ENCODE measurements around the gene STIM1.

STIM1 gene

DNA sequence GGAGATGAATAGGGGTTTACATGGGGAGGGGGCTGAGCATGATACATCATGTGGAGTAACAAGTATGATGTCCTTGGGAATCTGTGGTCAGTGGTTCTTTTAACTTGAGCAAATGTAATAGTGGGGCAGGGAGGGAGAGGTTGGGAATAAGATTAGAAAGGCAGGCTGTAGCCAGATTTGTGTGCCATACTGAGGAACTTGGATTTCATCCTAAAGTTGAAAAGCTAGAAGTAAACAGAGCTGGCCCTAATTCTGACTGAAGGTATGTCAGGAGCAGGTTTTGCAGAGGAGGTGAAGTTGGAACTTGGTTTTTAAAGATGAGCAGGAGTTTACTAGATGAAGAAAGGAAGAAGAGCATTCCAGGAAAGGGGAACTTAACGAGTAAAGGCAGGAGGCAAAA, 130.8 kb downstream of the STIM1 start:
- DNase-seq (ENCODE audit: low read depth in 1 of 2, low spot score in 1 of 2), result no peak
- no peak for TF ChIP-seq GABPA (IDR thresholded peaks at IDR 0.05; ENCODE audit: low read depth)
- TF ChIP-seq, protein P1, sequence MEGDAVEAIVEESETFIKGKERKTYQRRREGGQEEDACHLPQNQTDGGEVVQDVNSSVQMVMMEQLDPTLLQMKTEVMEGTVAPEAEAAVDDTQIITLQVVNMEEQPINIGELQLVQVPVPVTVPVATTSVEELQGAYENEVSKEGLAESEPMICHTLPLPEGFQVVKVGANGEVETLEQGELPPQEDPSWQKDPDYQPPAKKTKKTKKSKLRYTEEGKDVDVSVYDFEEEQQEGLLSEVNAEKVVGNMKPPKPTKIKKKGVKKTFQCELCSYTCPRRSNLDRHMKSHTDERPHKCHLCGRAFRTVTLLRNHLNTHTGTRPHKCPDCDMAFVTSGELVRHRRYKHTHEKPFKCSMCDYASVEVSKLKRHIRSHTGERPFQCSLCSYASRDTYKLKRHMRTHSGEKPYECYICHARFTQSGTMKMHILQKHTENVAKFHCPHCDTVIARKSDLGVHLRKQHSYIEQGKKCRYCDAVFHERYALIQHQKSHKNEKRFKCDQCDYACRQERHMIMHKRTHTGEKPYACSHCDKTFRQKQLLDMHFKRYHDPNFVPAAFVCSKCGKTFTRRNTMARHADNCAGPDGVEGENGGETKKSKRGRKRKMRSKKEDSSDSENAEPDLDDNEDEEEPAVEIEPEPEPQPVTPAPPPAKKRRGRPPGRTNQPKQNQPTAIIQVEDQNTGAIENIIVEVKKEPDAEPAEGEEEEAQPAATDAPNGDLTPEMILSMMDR (IDR thresholded peaks at IDR 0.05; ENCODE audit: insufficient read depth, low read length), result no peak
- TF ChIP-seq, protein P2, sequence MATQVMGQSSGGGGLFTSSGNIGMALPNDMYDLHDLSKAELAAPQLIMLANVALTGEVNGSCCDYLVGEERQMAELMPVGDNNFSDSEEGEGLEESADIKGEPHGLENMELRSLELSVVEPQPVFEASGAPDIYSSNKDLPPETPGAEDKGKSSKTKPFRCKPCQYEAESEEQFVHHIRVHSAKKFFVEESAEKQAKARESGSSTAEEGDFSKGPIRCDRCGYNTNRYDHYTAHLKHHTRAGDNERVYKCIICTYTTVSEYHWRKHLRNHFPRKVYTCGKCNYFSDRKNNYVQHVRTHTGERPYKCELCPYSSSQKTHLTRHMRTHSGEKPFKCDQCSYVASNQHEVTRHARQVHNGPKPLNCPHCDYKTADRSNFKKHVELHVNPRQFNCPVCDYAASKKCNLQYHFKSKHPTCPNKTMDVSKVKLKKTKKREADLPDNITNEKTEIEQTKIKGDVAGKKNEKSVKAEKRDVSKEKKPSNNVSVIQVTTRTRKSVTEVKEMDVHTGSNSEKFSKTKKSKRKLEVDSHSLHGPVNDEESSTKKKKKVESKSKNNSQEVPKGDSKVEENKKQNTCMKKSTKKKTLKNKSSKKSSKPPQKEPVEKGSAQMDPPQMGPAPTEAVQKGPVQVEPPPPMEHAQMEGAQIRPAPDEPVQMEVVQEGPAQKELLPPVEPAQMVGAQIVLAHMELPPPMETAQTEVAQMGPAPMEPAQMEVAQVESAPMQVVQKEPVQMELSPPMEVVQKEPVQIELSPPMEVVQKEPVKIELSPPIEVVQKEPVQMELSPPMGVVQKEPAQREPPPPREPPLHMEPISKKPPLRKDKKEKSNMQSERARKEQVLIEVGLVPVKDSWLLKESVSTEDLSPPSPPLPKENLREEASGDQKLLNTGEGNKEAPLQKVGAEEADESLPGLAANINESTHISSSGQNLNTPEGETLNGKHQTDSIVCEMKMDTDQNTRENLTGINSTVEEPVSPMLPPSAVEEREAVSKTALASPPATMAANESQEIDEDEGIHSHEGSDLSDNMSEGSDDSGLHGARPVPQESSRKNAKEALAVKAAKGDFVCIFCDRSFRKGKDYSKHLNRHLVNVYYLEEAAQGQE (IDR thresholded peaks at IDR 0.05; ENCODE audit: insufficient replicate concordance, low read depth), result no peak
- no peak for TF ChIP-seq SPI1 (IDR thresholded peaks at IDR 0.05; ENCODE audit: borderline replicate concordance, low read depth)
- TF ChIP-seq POLR2AphosphoS5 (IDR thresholded peaks at IDR 0.05; ENCODE audit: low read depth), result no peak
- no peak overlapping the region for H3K4me3 ChIP-seq (replicated peaks; ENCODE audit: insufficient read depth, low read length)
- H3K27me3 ChIP-seq (ENCODE audit: insufficient read depth, poor library complexity, severe bottlenecking), result no peaks in the 10 kb centered on the region
- H3K27ac ChIP-seq (replicated peaks), result no peak overlapping the region

DNA sequence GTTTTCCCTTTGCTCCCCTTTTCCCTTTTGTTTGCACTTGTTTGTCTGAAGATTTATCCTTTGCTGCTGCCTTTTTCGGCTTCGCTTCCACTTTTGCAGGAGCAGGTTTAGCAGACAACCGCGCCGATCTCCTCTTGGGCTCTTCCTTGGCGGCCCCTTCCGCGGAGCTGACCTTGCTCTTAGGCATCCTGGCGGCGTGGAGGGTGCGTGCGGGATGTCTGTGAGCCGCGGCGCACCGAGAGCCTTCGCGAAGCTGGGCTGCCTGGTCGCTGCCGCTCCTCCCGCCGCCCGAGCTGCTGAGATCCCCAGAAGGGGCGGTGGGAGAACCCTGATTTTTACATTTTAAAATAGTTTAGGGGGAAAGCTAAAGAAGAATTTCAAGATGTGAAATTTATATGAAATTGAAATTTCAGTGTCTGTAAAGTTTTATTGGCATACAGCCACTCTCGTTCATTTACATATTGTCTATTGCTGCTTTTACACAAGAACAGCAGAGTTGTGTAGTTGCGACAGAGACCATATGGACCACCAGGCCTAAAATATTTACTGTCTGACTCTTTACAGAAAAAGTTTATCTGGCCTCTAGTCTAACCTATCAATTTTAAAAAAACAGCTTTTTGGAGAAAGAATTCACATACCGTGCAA, 133.9 kb downstream of the STIM1 start:
- Histone ChIP-seq H3K27ac (replicated peaks) (no peak overlapping the region), H3K27me3 (ENCODE audit: insufficient read depth, poor library complexity, severe bottlenecking) (no peaks in the 10 kb centered on the region), H3K4me3 (replicated peaks; ENCODE audit: insufficient read depth, low read length) (no peak overlapping the region)
- DNase-seq (ENCODE audit: low read depth in 1 of 2, low spot score in 1 of 2), result no peak
- TF ChIP-seq GABPA (IDR thresholded peaks at IDR 0.05; ENCODE audit: low read depth) (no peak), SPI1 (IDR thresholded peaks at IDR 0.05; ENCODE audit: borderline replicate concordance, low read depth) (no peak), POLR2AphosphoS5 (IDR thresholded peaks at IDR 0.05; ENCODE audit: low read depth) (no peak)
- TF ChIP-seq, protein P2 (IDR thresholded peaks at IDR 0.05; ENCODE audit: insufficient replicate concordance, low read depth), result no peak
- TF ChIP-seq, protein P1 (IDR thresholded peaks at IDR 0.05; ENCODE audit: insufficient read depth, low read length), result no peak

DNA sequence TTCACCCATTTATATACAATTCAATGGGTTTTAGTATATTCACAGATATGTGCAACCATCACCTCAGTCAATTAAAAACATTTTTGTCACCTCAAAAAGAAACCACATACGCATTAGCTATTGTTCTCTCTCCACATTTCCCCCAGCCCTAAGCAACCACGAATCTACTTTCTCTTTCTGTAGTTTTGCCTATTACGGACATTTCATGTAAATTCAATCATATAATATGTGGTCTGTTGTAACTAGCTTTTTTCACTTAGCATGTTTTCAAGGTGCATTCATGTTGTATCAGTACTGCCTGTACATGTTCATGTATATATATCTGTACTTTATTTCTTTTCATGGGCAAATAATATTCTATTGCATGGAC, 134.4 kb downstream of the STIM1 start:
- Histone ChIP-seq H3K27me3 (ENCODE audit: insufficient read depth, poor library complexity, severe bottlenecking) (no peaks in the 10 kb centered on the region), H3K27ac (replicated peaks) (no peak overlapping the region), H3K4me3 (replicated peaks; ENCODE audit: insufficient read depth, low read length) (no peak overlapping the region)
- DNase-seq (ENCODE audit: low read depth in 1 of 2, low spot score in 1 of 2), result no peak
- no peak for TF ChIP-seq POLR2AphosphoS5 (IDR thresholded peaks at IDR 0.05; ENCODE audit: low read depth)
- TF ChIP-seq, protein P1 (IDR thresholded peaks at IDR 0.05; ENCODE audit: insufficient read depth, low read length), result no peak
- TF ChIP-seq SPI1 (IDR thresholded peaks at IDR 0.05; ENCODE audit: borderline replicate concordance, low read depth), result no peak

DNA sequence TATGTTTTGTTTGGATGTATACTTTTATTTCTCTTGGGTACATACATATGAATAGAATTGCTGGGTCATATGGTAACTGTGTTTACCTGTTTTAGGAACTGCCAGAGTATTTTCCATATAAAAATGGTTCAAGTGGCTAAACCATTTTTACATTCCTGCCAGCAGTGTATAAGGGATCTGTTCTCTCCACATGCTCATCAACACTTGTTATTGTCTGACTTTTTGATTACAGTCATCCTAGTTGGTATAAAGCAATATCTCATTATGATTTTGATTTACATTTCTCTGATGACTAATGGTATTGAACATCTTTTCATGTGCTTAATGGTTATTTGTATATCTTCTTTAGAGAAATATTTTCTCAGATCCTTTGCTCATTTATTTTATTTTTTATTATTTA, 134.9 kb downstream of the STIM1 start:
- Histone ChIP-seq H3K27me3 (ENCODE audit: insufficient read depth, poor library complexity, severe bottlenecking) (no peaks in the 10 kb centered on the region), H3K4me3 (replicated peaks; ENCODE audit: insufficient read depth, low read length) (no peak overlapping the region), H3K27ac (replicated peaks) (no peak overlapping the region)
- TF ChIP-seq, protein P2 (IDR thresholded peaks at IDR 0.05; ENCODE audit: insufficient replicate concordance, low read depth), result no peak
- DNase-seq (ENCODE audit: low read depth in 1 of 2, low spot score in 1 of 2), result no peak

Measured in HL-60 (cell line).